Activated CD4-positive, CD25-positive, alpha-beta regulatory T cell treated with anti-CD3 and anti-CD28 coated beads, Interleukin-2, amount 50 U/mL, for 72 hours (primary cell): ENCODE measurements around the gene C15orf39.

ENCODE experiments used
- DNase-seq: peaks from one replicate; pipeline ENCODE4 v3.0.0; 2021

The C15orf39 gene

DNA sequence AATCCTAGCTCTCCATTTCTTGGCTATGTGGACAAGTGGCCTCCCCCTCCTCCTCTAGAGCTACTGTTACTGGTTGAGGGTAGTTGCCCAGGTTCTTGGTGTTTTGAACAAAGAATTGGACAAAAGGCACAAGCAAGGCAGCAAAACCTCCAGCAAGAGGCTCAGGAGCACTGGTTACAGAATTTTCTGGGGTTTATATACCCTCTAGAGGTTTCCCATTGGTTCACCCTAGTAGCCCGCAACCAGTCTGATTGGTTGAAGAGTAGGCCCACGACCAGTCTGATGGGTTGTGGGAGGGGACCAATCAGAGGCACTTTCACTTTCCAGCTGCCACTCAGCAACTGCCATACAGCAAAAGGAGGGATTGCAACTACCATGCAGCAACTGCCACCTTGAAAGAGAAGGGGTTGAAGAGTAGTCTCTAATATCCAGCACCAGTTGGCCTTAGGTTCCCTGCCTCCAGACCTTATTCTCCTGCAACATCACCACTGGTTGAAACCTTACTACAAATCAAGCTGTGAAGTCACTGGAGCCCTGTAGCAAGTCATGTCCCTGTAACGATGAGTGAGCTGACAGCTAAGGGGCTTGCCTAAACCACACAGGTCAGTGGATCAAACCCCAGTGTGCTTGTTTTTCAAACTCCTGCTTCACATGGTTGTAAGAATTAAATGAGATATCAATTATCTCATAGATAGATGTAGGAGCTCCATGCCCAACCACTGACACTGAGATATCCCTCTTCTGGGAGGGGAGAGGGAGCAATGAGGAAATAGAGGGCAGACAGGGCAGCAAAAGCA lies 2.9 kb upstream of the C15orf39 start:
- DNase-seq = no peak

GRCh38 chr15:75199357-75199940 lies 2.2 kb upstream of the C15orf39 start:
- DNase-seq = no peak

- no peak for DNase-seq
Observed at GRCh38 chr15:75200391-75200764, 1.3 kb upstream of the C15orf39 start.

GRCh38 chr15:75200765-75201615 lies 692 bp upstream of the C15orf39 start:
- DNase-seq = no peak

DNA sequence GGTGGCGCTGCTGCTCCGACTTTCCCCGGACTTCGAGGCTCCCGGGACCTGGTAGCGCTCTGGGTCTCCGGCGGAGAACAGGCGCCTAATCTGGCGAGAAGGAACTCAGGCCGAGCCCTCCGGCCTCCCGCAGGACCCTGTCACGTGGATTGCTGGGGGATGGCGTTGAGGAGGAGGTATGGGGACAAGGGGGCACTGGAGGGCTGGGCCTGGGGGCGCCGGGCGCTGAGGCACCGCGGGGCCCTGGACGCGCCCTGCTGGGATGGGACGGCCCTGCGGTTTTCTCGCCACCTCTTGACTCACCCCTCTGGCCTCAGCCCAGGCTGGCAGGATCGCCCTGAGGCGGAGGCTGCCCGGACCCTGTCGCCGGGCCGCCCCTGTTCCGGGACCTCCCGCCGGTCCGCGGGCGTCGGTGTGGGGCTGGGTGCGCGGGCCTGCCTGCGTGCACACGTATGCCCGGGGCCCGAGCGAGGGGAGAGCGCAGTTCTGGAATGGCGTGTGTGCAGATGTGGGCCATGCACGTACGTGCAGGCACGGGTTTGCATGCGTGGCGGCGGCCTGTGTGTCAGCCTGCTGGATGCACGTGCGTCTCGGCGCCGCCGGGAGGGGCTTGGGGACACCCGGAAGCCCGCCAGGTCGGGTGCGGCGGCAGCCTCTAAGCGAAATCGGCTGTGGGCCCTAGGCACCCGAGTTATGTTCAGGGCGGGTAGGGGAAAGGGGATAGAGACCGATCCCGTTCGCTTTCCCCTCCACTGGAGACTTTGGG lies 752 bp downstream of the C15orf39 start:
- peak; percentile 83 for DNase-seq

- no peak for DNase-seq
Observed at GRCh38 chr15:75203017-75203907, 1.6 kb downstream of the C15orf39 start.

DNA sequence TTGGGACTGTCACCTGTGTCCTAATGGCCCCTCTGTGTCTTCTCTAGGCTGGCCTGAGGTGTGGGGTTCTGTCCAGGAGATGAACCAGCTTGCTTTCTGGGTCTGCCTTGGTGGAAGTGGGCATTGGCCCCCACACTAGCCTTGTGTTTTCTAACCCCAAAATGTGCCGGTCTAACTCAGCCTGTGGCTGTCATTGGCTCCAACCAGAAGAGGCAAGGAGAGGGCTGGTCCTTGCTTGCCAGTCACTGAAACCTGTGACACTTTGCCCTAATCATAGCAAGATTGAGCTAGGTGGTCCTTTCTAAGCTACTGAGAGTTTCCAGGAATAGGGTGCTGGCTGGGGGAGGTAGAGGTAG lies 2.2 kb downstream of the C15orf39 start:
- no peak for DNase-seq

DNA sequence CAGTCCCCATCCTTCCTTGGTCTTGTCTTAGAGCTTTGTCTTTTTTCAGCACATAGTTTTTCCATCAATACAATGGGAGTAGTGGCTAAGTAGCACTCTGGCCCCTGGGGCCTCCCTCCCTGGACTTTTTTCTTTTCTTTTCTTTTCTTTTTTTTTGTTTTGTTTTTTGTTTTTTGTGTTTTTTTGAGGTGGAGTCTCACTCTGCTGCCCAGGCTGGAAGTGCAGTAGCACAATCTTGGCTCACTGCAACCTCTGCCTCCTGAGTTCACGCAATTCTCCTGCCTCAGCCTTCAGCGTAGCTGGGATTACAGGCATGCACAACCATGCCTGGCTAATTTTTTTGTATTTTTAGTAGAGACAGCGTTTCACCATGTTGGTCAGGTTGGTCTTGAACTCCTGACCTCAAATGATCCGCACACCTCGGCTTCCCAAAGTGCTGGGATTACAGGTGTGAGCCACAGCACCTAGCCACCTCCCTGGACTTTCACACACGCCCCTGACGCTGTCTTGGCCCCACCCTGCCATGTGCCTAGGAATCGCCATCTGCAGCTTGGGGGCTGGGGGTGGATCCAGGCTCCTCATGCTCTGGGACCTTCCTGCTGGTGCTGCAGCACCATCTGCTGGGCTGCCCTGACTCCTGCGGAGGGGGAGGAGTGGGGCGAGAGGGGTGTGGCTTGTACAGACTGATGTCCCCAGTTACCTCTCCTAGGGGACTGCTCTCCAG lies 2.8 kb downstream of the C15orf39 start:
- DNase-seq = peak; percentile 79

DNA sequence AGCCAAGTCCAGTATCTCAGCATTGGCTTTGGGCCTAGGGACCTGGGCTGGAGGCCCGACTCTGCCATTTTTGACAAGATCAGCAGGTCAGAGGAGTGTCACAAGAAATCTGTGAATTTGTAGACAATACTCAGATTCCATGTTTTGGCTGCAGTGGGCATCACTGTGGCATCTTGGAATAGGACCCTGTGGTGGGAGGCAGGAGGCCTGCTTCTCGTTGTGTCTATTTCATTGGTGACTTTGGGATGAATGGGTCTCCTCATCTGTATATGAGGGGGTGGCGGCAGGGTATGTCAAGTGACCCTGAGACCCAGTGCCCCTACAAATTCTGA lies 3.3 kb downstream of the C15orf39 start:
- DNase-seq = no peak

GRCh38 chr15:75206006-75206405 lies 4.3 kb downstream of the C15orf39 start:
- DNase-seq = no peak

DNA sequence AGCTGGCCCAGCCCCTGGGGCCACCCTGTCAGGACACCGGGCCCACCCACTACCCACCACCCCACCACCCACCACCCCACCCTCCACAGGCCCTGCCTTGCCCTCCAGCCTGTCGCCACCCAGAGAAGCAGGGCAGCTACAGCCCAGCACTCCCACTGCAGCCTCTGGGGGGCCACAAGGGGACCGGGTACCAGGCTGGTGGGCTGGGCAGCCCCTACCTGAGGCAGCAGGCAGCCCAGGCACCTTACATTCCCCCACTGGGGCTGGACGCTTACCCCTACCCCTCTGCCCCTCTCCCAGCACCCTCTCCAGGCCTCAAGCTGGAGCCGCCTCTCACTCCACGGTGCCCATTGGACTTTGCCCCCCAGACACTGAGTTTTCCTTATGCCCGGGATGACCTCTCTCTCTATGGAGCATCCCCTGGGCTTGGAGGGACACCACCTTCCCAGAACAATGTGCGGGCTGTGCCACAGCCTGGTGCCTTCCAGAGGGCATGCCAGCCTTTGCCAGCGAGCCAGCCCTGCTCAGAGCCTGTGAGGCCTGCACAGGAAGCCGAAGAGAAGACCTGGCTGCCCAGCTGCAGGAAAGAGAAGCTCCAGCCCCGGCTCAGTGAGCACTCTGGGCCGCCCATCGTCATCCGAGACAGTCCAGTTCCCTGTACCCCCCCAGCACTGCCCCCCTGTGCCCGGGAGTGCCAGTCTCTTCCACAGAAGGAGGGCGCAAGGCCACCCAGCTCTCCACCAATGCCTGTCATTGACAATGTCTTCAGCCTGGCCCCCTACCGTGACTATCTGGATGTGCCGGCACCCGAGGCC lies 5.3 kb downstream of the C15orf39 start:
- no peak for DNase-seq

DNA sequence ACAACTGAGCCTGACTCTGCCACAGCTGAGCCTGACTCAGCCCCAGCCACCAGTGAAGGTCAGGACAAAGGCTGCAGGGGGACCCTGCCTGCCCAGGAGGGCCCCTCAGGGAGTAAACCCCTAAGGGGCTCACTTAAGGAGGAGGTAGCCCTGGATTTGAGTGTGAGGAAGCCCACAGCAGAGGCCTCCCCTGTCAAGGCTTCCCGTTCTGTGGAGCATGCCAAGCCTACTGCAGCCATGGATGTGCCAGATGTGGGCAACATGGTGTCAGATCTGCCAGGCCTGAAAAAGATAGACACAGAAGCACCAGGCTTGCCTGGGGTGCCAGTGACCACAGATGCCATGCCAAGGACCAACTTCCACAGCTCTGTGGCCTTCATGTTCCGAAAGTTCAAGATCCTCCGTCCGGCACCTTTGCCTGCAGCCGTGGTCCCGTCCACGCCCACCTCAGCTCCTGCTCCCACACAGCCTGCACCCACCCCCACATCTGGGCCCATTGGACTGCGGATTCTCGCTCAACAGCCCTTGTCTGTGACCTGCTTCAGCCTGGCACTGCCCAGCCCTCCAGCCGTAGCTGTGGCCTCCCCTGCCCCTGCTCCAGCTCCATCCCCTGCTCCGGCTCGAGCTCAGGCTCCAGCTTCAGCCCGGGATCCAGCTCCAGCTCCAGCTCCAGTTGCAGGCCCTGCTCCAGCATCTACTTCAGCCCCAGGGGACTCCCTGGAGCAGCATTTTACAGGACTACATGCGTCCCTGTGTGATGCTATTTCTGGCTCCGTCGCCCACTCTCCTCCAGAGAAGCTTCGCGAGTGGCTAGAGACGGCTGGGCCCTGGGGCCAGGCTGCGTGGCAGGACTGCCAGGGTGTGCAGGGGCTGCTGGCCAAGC lies 6.2 kb downstream of the C15orf39 start:
- DNase-seq = no peak

GRCh38 chr15:75208501-75209288 lies 7.0 kb downstream of the C15orf39 start:
- DNase-seq = no peak

DNA sequence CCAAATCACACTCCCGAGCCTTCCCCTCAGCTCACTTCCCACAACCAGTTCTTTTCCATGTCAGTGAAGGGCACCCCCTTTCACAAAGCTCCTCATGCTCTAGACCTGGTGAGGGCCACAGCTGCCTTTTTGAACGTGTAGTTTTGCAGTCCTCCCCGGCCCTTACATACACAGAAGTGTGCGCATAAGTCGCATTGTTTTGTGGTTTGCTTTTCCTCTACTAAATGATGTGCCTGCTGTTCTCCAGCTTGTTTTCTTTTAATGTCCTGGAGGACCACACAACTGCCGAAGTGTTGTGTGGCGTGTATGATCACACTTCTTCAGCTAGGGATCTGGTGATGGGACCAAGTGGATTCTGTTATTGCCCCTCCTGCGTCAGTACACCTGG lies 7.6 kb downstream of the C15orf39 start:
- no peak for DNase-seq

DNA sequence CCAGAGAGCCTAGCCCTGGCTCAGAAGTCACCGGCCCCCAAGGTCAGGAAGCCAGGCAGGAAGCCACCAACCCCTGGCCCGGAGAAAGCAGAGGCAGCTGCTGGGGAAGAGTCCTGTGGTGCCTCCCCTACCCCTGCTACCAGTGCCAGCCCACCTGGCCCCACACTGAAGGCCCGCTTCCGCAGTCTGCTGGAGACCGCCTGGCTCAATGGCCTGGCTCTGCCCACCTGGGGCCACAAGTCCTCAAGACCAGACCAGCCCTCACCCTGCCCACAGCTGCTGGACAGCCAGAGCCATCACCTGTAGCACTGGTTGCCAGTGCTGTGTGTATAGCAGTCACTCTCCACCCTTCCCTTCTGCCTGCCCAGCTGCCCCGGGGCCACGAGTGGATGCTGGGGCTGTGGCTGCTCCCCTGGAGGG lies 9.1 kb downstream of the C15orf39 start:
- DNase-seq = no peak

GRCh38 chr15:75211436-75212199 lies 9.9 kb downstream of the C15orf39 start:
- DNase-seq = no peak

- DNase-seq = no peak
Observed at GRCh38 chr15:75212200-75212858, 10.6 kb downstream of the C15orf39 start.
